HG02763 (cell line): ENCODE measurements around the gene ESRP2.

Experiments used
- ATAC-seq: cut with Tn5 transposase; IDR thresholded peaks from one replicate; pipeline ENCODE4 v1.9.1; 2021; ENCODE audit warnings: mild to moderate bottlenecking, moderate library complexity; ENCODE audit not compliant: unreplicated experiment

The ESRP2 gene

DNA sequence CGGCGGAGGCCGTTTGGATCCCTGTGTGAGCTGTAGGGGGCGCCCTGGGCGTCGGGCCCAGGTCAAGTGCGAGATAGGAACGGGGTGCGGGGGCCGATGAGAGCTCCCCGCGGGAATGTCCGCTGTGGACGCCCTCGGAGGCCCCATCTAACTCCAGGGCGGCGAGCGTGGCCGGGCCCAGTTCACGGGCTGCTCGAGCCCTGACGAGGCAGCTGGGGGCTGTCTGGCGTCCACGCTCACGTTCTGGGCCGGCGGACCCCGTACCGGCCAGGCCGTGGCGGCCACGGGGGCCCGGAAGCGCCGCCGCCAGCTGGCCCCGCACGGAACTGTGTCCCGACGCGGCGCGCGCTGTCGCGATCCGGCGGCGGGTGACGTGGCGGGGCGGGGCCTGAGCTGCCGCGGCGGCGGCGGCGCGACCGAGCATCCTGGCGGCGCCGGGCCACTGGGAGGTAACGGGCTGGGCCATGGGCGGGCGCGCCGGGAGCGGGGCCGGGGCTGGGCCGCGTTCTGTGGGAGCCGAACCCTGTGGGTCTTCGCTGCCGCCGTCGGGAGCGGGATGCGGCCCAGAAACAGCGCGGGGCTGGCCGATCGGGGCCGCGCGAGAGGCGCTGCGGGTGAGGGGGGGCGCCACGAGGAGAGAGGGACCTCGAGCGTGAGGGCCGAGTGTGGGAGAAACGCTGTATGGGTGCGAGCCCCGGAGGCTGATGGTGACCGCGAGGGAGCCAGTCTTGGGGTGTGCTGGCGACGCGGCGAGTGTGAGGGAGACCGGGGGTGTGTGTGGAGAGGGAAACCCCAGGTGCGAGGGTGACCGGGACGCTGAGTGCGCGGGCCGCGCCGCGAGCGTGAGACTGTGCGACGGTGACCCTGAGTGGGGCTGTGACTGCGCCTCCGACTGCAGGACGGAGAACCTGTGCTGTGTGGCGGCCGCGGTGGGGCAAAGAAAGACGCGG, 28.5 kb upstream of the ESRP2 start, which contains the start of gene SLC7A6:
SLC7A6 (plus strand) TSS at position 399 of the 950 bp plus-strand sequence. CDS start 10,201 bp downstream, outside the sequence.
- ATAC-seq = peak; percentile 70

- peak; percentile 1 for ATAC-seq
These were observed 27.7 kb upstream of the ESRP2 start for GRCh38 chr16:68263559-68264127.

DNA sequence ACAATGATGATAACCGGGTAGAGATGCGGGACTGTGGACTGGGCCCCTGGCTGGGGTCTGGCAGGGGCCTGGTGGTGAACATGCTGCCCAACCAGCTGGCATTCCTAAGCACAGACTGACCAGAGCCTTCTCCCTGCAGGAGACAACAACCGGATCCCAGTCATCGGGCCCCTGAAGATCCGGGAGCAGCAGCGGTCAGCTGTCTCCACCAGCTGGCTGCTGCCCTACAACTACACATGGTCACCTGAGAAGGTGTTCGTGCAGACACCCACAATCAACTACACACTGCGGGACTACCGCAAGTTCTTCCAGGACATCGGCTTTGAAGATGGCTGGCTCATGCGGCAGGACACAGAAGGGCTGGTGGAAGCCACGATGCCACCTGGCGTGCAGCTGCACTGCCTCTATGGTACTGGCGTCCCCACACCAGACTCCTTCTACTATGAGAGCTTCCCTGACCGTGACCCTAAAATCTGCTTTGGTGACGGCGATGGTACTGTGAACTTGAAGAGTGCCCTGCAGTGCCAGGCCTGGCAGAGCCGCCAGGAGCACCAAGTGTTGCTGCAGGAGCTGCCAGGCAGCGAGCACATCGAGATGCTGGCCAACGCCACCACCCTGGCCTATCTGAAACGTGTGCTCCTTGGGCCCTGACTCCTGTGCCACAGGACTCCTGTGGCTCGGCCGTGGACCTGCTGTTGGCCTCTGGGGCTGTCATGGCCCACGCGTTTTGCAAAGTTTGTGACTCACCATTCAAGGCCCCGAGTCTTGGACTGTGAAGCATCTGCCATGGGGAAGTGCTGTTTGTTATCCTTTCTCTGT, 23.3 kb upstream of the ESRP2 start:
- no peak for ATAC-seq

GRCh38 chr16:68257906-68258800, 22.2 kb upstream of the ESRP2 start:
- peak; percentile 2 for ATAC-seq

GRCh38 chr16:68257251-68257905, 21.5 kb upstream of the ESRP2 start:
- peak; percentile 43 for ATAC-seq

- ATAC-seq = no peak
These were observed 19.8 kb upstream of the ESRP2 start for GRCh38 chr16:68255712-68256111.

DNA sequence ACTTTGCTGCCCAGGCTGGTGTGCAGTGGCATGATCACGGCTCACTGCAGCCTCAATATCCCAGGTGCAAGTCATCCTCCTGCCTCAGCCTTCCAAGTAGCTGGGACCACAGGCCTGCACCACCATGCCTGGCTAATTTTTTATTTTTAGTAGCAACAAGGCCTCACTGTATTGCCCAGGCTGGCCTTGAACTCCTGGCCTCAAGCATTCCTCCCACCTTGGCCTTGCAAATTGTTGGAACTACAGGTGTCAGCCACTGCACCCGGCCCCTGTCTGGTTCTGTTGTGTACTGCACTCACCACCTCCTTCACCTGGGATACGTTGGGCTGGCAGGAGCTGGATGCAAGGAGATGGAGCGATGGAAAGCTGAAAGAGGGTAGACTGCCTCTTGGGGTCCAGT, 17.8 kb upstream of the ESRP2 start:
- ATAC-seq = no peak

DNA sequence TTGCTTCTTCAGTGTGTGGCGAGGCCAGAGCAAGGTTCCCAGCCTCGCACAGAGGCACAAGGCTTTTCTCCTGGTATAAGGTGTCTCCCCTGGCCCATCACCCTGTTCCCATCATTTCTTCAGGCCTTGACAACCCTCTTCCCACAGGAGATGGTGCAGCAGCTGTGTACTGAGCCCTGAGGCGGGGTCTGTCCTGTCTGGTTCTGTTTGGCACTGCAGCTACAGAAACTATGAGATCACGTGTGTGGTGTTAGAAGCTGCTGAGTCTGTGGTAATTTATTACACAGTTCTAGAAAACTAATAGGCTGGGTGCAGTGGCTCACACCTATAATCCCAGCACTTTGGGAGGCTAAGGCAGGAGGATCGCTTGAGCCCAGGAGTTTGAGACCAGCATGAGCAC, 16.5 kb upstream of the ESRP2 start:
- no peak for ATAC-seq

- ATAC-seq = no peak
These were observed 15.9 kb upstream of the ESRP2 start for GRCh38 chr16:68251832-68252231.

DNA sequence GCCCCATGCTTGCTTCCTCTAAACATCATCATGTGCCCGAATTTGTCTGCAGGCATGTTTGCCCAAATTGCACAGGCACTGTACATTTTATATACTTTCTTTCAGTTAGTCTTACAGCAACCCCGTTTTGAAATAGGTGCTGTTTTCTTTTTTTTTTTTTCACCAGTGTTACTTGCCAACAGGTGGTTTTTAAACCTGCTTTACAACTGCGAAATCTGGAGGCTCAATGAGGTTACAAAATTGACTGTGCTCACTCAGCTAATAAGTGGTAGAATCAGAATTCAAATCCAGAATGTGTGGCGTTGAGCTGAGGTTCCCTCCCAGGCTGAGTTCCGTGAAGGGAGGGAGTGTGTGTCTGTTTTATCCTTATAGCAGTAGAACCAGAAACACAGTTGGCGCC, 15.0 kb upstream of the ESRP2 start:
- no peak for ATAC-seq

- no peak for ATAC-seq
These were observed 13.4 kb upstream of the ESRP2 start for GRCh38 chr16:68249371-68249770.

- ATAC-seq = no peak
These were observed 12.0 kb upstream of the ESRP2 start for GRCh38 chr16:68247932-68248331.

DNA sequence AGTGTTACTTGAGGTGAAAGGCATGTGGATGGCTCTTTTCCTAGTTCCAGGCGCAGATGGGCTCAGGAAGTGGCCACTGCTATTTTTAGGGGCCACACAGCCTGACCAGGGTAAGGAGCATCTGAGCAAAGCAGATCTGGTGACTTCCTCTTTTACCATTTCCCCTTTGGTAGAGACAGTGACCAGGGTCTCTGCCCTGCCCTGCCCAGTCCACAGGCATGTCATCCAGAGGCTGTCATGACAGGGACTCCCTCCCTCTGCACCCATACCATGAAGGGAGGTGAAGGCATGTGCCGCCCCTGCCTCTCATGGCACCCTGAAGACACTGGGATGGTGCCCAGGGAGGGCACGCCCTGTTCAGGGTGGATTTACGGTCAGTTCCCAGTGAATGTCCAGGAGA, 11.5 kb upstream of the ESRP2 start:
- no peak for ATAC-seq

GRCh38 chr16:68246666-68247065, 10.7 kb upstream of the ESRP2 start:
- no peak for ATAC-seq

- ATAC-seq = no peak
These were observed 10.2 kb upstream of the ESRP2 start for GRCh38 chr16:68246121-68246520.

- peak; percentile 83 for ATAC-seq
These were observed 9.3 kb upstream of the ESRP2 start, which contains the start of gene PLA2G15 for GRCh38 chr16:68244903-68245853. Gene PLA2G15, plus strand, starts transcription at chr16:68245373. Its CDS starts 54 bp downstream, at chr16:68245427.

DNA sequence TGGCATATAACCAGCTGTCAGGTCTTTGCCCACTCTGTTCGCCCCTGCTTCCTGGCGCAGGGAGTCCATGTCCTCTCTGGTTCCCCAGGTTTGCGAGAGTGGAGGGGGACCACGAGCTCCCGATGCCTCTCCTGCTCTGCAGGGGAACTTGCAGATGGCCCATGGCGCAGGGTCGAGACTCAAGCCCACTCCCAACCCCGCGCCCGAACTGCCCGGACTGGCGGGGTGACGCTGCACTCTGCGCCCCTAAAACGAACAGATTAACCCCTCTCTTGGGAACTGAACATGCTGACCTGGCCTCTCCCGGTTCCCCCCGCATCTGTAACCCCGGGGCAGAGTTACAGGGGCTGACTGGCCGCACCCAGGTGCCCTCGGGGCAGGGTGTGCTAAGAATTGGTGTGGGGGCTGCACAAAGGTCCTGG, 8.6 kb upstream of the ESRP2 start:
- no peak for ATAC-seq
